HG03066 (cell line): ENCODE data around the gene PDXDC1.
"Not testable (repeated sequence)": the region's sequence is repeated elsewhere in the genome, so short reads cannot be mapped to it uniquely, and the experiment has no call there.

Experiments
- ATAC-seq: cut with Tn5 transposase; IDR thresholded peaks from one replicate; pipeline ENCODE4 v1.9.1; 2021; ENCODE audit warnings: low read depth; ENCODE audit not compliant: unreplicated experiment

PDXDC1 gene

GRCh38 chr16:14971621-14972228 is 3.1 kb upstream of the PDXDC1 start:
- not testable (repeated sequence) for ATAC-seq

- not testable (repeated sequence) for ATAC-seq
Measured at GRCh38 chr16:14973785-14974322, 972 bp upstream of the PDXDC1 start.

GRCh38 chr16:14974331-14974655 is 533 bp upstream of the PDXDC1 start:
- not testable (repeated sequence) for ATAC-seq

- not testable (repeated sequence) for ATAC-seq
Measured at GRCh38 chr16:14975418-14976194, 780 bp downstream of the PDXDC1 start.

GRCh38 chr16:14976971-14977736 is 2.3 kb downstream of the PDXDC1 start:
- not testable (repeated sequence) for ATAC-seq

- ATAC-seq: not testable (repeated sequence)
Measured at GRCh38 chr16:14978281-14978680, 3.5 kb downstream of the PDXDC1 start.

GRCh38 chr16:14978908-14979307 is 4.1 kb downstream of the PDXDC1 start:
- not testable (repeated sequence) for ATAC-seq

GRCh38 chr16:14981234-14981633 is 6.4 kb downstream of the PDXDC1 start:
- ATAC-seq: not testable (repeated sequence)

- ATAC-seq: not testable (repeated sequence)
Measured at GRCh38 chr16:14982521-14982920, 7.7 kb downstream of the PDXDC1 start.

GRCh38 chr16:14988092-14988491 is 13.3 kb downstream of the PDXDC1 start:
- ATAC-seq: not testable (repeated sequence)

GRCh38 chr16:14988661-14989191 is 13.9 kb downstream of the PDXDC1 start:
- ATAC-seq: not testable (repeated sequence)

GRCh38 chr16:14989291-14990281 is 14.8 kb downstream of the PDXDC1 start:
- ATAC-seq: not testable (repeated sequence)

- ATAC-seq: not testable (repeated sequence)
Measured at GRCh38 chr16:14993277-14994151, 18.7 kb downstream of the PDXDC1 start.

- ATAC-seq: not testable (repeated sequence)
Measured at GRCh38 chr16:14996702-14997101, 21.9 kb downstream of the PDXDC1 start.

GRCh38 chr16:14998300-14998699 is 23.5 kb downstream of the PDXDC1 start:
- ATAC-seq: not testable (repeated sequence)

- ATAC-seq: not testable (repeated sequence)
Measured at GRCh38 chr16:14999845-15000244, 25.0 kb downstream of the PDXDC1 start.

- ATAC-seq: not testable (repeated sequence)
Measured at GRCh38 chr16:15002448-15002847, 27.6 kb downstream of the PDXDC1 start.

- not testable (repeated sequence) for ATAC-seq
Measured at GRCh38 chr16:15005357-15006132, 30.7 kb downstream of the PDXDC1 start.
